GM12878 (cell line): Measurements from ENCODE around the gene NTM.

Experiments used
- BHLHE40 ChIP-seq, 2 experiments: fragments of 450-650 bp in 1 of 2; IDR thresholded peaks; 2 replicates each; pipeline ENCODE4 v1.6.1; 2011 to 2017; ENCODE audit warnings: low read depth in 2 of 2, borderline replicate concordance in 1 of 2, improper control_type of control experiment in 1 of 2, low read length in 1 of 2, mild to moderate bottlenecking in 1 of 2
- BRCA1 ChIP-seq: IDR thresholded peaks from 2 replicates; pipeline ENCODE4 v1.6.1; 2011; ENCODE audit warnings: low read depth, low read length, improper control_type of control experiment
- CREM ChIP-seq: IDR thresholded peaks from 2 replicates; pipeline ENCODE4 v1.6.1; 2014; ENCODE audit warnings: antibody characterized with exemption, low read depth
- EP300 ChIP-seq, 2 experiments: fragments of 150-350 bp in 1 of 2; IDR thresholded peaks; 2 replicates each; pipeline ENCODE4 v1.6.1; 2011 to 2012; ENCODE audit warnings: low read depth in 2 of 2, low read length in 2 of 2, borderline replicate concordance in 1 of 2, improper control_type of control experiment in 1 of 2, inconsistent platforms in 1 of 2; ENCODE audit not compliant: control insufficient read depth in 1 of 2
- EZH2 ChIP-seq: IDR thresholded peaks from 2 replicates; pipeline ENCODE4 v1.6.1; 2012; ENCODE audit warnings: low read depth, mild to moderate bottlenecking, control low read depth, inconsistent platforms, low read length, borderline replicate concordance; ENCODE audit not compliant: control insufficient read depth
- IRF4 ChIP-seq: IDR thresholded peaks from 2 replicates; pipeline ENCODE4 v1.6.1; 2011; ENCODE audit warnings: low read depth, low read length
- NFYB ChIP-seq: IDR thresholded peaks from 2 replicates; pipeline ENCODE4 v1.6.1; 2011; ENCODE audit warnings: low read depth, mild to moderate bottlenecking, low read length, improper control_type of control experiment, moderate library complexity; ENCODE audit not compliant: insufficient read depth
- NR2C1 ChIP-seq: fragments of 450-650 bp; IDR thresholded peaks from 2 replicates; pipeline ENCODE4 v1.6.1; 2017; ENCODE audit warnings: antibody characterized with exemption, mild to moderate bottlenecking, moderate library complexity
- PAX8 ChIP-seq: fragments of 450-650 bp; IDR thresholded peaks from 2 replicates; pipeline ENCODE4 v1.6.1; 2017; ENCODE audit warnings: mild to moderate bottlenecking, moderate library complexity
- POLR2A ChIP-seq: IDR thresholded peaks from 2 replicates; pipeline ENCODE4 v1.6.1; 2011; ENCODE audit warnings: low read depth, mild to moderate bottlenecking, low read length
- POLR2AphosphoS5 ChIP-seq: IDR thresholded peaks from 2 replicates; pipeline ENCODE4 v1.6.1; 2011; ENCODE audit warnings: mild to moderate bottlenecking, low read length, inconsistent platforms
- RFX5 ChIP-seq: IDR thresholded peaks from 2 replicates; pipeline ENCODE4 v1.6.1; 2011; ENCODE audit warnings: low read depth, low read length, improper control_type of control experiment
- SUZ12 ChIP-seq: fragments of 200-600 bp; sonication (generic); IDR thresholded peaks from one replicate; pipeline ENCODE4 v1.6.1; 2018; ENCODE audit warnings: antibody characterized with exemption, mild to moderate bottlenecking; ENCODE audit not compliant: unreplicated experiment
- TF ChIP-seq, protein P1 (sequence below), 3 experiments: IDR thresholded peaks in 2 of 3; conservative IDR thresholded peaks in 1 of 3; 2 replicates each; pipeline ENCODE4 v1.5.1; 2011; ENCODE audit warnings: low read depth in 3 of 3, low read length in 3 of 3, mild to moderate bottlenecking in 3 of 3, control low read depth in 2 of 3, moderate library complexity in 2 of 3, inconsistent platforms in 1 of 3, mixed read lengths in 1 of 3; ENCODE audit not compliant: control insufficient read depth in 2 of 3, insufficient read depth in 1 of 3; ENCODE audit errors: extremely low read depth in 1 of 3

DNA sequence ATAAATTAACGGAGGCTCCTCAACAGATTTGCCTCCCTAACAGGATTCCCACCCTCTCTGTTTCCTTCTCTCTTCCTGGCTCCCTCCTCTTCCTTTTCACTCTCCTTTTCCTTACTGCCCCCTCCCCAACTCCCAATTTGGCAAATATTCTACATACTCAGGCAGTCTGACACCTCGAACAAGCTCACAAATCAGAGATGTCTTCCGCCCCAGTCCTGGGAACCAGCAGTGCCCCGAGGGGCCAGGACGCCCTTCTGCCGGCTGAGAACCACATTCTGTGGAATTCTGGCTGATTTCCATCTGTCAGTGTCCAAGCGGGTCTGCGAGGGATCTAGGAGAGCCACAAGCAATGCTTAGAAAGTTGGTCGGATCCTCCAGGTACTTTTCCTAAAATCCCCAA lies 94.0 kb downstream of the NTM start:
- no peak for TF ChIP-seq SUZ12
- TF ChIP-seq POLR2A, result no peak
- no peak for TF ChIP-seq RFX5
- no peak for TF ChIP-seq BHLHE40 (IDR thresholded peaks at IDR 0.05; ENCODE audit: borderline replicate concordance in 1 of 2, low read depth in 2 of 2, low read length in 1 of 2)
- TF ChIP-seq EP300 (IDR thresholded peaks at IDR 0.05; ENCODE audit: borderline replicate concordance in 1 of 2, control insufficient read depth in 1 of 2, low read depth in 2 of 2, low read length in 2 of 2), result no peak
- TF ChIP-seq, protein P1, sequence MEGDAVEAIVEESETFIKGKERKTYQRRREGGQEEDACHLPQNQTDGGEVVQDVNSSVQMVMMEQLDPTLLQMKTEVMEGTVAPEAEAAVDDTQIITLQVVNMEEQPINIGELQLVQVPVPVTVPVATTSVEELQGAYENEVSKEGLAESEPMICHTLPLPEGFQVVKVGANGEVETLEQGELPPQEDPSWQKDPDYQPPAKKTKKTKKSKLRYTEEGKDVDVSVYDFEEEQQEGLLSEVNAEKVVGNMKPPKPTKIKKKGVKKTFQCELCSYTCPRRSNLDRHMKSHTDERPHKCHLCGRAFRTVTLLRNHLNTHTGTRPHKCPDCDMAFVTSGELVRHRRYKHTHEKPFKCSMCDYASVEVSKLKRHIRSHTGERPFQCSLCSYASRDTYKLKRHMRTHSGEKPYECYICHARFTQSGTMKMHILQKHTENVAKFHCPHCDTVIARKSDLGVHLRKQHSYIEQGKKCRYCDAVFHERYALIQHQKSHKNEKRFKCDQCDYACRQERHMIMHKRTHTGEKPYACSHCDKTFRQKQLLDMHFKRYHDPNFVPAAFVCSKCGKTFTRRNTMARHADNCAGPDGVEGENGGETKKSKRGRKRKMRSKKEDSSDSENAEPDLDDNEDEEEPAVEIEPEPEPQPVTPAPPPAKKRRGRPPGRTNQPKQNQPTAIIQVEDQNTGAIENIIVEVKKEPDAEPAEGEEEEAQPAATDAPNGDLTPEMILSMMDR (IDR thresholded peaks at IDR 0.05 in 2 of 3, conservative IDR thresholded peaks at IDR 0.05 in 1 of 3; ENCODE audit: control insufficient read depth in 2 of 3, extremely low read depth in 1 of 3, insufficient read depth in 1 of 3, low read depth in 3 of 3, low read length in 3 of 3), result no peak
- TF ChIP-seq IRF4, result no peak
- TF ChIP-seq EZH2, result no peak
- TF ChIP-seq NFYB, result no peak
- no peak for TF ChIP-seq POLR2AphosphoS5
- TF ChIP-seq NR2C1, result no peak
- no peak for TF ChIP-seq CREM
- TF ChIP-seq PAX8, result no peak
- no peak for TF ChIP-seq BRCA1
